Mesenteric fat pad (tissue), 1 donor: Measurements from ENCODE around the gene C3orf70. TPM values are rescaled to one million over a fixed set of nuclear protein-coding genes. Genes with fewer than 3 reads are reported as not detected.

Experiments
- DNase-seq: peaks from one replicate; pipeline ENCODE4 v3.0.0-alpha.2; 2020; ENCODE audit warnings: low spot score
- total RNA-seq: library from RNA; stranded (reverse); fragmentation: NEBNext Ultra II Directional; extraction: Animal tissue kit (Norgen Biotek cat#: 25700); gene quantifications from one replicate; pipeline ENCODE4 v1.2.1, GENCODE V29; 2021
- donor health status: DM: yes; HTN: yes; CAD: no.

The C3orf70 gene
- total RNA-seq, 1 donor from 2014 or later: 2.9 TPM

- no peak for DNase-seq
Observed at GRCh38 chr3:185087419-185087818, 65.4 kb downstream of the C3orf70 start.

GRCh38 chr3:185084901-185085300 is 68.0 kb downstream of the C3orf70 start:
- DNase-seq: no peak

DNA sequence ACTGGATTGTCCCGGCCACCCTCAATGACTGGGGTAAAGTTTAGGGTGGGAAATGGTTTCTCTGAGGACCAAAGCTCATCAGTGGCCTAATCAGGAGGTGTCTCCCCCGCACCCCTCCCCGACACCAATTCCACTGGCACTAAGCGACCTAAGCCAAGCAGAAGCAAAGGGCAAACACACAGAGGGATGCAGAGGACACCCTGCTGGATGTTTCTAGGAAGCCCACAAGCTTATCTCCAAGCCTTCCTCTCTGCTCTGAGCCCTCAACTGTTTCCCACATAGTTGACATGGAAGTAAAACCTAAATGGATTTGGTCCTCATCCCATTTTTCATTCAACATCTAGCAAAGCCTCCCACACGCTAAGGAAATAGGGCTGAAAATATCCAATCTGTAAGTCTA is 68.5 kb downstream of the C3orf70 start:
- DNase-seq: no peak

- no peak for DNase-seq
Observed at GRCh38 chr3:185082829-185083228, 70.0 kb downstream of the C3orf70 start.

DNA sequence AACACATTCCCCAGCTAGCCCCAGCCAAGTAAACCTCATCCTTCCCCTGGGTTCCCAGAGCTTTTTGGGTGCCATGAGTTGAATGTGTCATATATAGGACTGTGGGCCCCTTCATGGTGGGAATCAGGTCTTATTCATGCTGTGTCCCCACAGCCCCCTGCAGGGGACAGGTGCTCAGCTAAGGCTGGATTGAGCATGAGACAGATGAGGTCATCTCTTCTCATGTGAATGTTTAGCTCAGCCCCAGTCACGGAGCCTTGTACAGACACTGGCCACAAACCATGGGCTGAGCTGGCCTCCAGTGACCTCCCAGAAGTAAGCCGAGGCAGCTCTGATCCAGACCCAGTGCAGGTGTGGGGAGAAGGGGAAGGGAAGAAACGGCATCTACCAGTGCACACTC is 70.7 kb downstream of the C3orf70 start:
- no peak for DNase-seq

- no peak for DNase-seq
Observed at GRCh38 chr3:185081521-185081920, 71.3 kb downstream of the C3orf70 start.

DNA sequence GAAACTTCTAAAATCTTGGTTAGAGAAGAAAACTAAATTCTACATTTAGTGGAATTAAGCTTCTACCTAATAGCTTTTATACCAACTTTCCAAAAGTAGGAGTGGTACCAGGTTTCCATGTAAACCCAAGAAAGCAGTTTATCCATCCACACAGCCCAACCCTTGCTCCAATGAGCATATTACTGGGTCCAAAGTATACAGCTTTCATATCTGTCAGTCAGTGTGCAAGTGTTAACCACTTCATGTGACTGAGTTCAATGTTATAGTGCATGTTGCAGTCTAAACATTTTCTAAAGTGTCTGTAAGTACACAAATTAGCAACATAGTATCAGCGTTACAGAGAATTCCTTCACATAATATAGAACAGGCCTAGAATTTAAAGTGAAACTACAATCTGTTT is 73.2 kb downstream of the C3orf70 start:
- DNase-seq: no peak

GRCh38 chr3:185076219-185076618 is 76.6 kb downstream of the C3orf70 start:
- DNase-seq: no peak

- DNase-seq: no peak
Observed at GRCh38 chr3:185075547-185075946, 77.3 kb downstream of the C3orf70 start.

- no peak for DNase-seq
Observed at GRCh38 chr3:185071287-185071800, 81.5 kb downstream of the C3orf70 start.

GRCh38 chr3:185070491-185071286 is 82.2 kb downstream of the C3orf70 start:
- DNase-seq: no peak

GRCh38 chr3:185069037-185070030 is 83.5 kb downstream of the C3orf70 start:
- DNase-seq: no peak

DNA sequence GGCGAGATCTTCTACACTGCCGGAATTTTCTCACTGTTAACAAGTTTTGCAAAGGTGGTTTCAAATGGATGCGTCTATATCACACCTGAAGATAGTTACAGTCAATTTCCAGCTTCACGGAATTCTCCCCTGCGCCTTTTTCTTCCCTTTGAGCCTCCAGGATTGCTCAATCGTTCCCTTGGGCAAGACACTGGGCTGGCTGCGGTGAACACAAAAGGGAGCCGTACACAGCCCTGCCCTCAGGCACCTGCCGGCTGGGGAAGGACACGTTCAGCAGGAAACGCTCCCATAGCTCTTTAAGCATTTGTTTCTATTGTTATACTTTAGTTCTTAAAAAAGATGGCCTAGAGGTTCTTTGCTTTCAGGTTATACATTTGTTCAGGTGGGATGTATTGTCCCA is 85.7 kb downstream of the C3orf70 start:
- DNase-seq: no peak

- DNase-seq: no peak
Observed at GRCh38 chr3:185066251-185066650, 86.6 kb downstream of the C3orf70 start.

GRCh38 chr3:185065059-185065458 is 87.8 kb downstream of the C3orf70 start:
- no peak for DNase-seq

GRCh38 chr3:185063431-185063830 is 89.4 kb downstream of the C3orf70 start:
- DNase-seq: no peak

DNA sequence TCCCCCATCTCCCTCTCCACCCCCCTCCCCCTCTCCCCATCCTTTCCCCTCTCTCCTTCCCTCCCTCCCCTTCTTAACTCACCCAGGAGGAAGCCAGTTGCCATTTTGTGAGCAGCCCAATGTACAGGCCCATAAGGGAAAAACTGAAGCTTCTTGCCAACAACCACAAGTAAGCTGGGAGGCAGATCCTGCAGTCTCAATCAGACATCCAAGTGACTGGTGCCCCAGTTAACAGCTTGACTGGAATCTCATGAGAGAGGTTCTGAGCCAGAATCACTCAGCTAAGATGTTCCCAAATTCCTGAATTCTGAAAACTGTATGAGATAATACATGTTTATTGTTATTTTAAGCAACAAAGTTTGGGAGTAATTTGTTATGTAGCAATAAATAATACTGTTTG is 90.7 kb downstream of the C3orf70 start:
- no peak for DNase-seq

- no peak for DNase-seq
Observed at GRCh38 chr3:185060655-185061054, 92.2 kb downstream of the C3orf70 start.

DNA sequence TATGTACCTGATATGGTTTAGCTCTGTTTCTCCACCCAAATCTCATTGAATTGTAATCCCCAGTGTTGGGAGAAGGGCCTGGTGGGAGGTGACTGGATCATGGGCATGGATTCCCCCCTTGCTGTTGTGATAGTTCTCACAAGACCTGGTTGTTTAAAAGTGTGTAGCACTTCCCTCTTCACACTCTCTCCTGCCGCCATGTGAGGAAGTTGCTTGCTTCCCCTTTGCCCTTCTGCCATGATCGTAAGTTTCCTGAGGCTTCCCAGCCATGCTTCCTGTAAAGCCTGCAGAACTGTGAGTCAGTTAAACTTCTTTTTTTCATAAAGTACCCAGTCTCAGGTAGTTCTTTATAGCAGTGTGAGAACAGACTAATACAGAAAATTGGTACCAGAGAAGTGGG is 93.1 kb downstream of the C3orf70 start:
- no peak for DNase-seq

GRCh38 chr3:185058796-185059195 is 94.1 kb downstream of the C3orf70 start:
- DNase-seq: no peak

DNA sequence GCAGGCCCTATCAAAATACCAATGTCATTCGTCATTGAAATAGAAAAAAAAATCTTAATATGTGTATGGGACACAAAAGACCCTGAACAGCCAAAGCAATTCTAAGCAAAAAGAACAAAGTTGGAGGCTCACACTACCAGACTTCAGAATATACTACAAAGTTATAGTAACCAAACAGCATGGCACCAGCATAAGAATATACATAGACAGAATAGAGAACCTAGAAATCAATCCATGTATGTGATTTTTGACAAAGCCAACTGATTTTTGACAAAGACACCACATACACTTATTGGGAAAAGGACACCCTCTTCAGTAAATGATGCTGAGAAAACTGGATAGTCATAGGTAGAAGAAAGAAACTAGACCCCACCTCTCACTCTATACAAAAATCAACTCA is 95.0 kb downstream of the C3orf70 start:
- DNase-seq: no peak

DNA sequence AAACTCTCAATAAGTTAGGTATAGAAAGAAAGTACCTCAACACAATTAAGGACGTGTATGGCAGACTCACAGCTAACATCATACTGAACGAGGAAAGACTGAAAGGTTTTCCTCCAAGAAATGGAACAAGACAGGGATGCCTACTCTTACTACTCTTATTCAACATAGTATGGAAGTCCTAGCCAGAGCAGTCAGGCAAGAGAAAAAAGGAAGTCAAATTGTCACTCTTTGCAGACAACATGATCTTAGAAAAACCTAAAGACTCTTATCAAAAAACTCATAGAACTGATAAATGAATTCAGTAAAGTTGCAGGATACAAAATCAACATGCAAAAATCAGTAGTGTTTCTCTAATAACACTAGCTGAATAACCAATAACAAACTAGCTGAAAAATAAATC is 96.0 kb downstream of the C3orf70 start:
- no peak for DNase-seq
